Fibroblast of the conjunctiva (primary cell): ENCODE results near the gene EPHA7.

Source experiments
- DNase-seq: peaks from one replicate; pipeline ENCODE4 v3.0.0-alpha.2; 2010; ENCODE audit warnings: low read depth

The EPHA7 gene

DNA sequence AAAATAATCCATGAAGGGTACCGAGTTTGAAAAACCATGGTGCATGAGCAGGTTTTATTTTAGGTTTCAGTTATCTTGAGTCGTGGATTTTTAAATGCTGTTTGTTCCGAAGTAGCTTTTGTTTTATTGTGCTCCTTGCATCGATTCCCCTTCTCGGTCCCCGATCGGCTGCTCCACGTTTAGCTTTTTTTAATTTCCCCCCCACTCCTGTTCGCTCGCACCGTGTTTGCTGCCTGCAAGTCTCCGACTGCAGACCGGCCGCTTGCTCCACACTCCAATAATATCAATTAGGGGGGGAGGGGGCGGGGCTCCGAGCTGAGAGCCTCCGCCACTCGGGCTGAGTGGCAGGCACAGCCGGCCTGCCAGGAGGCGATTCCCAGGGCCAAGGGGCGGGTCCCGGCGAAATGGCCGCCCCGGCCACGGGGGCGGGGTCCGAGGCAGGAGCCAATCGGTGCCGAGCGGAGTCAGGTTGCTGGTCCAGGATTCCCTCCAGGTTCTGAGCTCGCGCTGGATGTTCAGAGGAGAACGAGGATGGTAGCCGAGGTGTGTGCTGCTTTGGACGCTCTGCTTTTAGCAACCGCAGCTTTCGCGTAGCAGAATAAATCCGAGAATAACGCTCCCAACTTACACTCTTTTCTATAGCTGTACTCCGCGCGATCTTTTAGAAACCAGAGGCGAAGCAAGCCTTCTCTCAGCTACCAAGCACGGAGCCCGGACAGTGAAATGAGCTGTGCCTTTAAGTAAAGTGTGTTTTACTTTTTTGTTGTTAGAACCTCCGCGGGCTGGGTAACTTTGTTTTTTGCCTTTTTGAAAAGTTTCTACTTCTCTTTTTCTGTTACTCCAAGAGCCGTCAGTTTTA is at the start of gene EPHA7:
EPHA7 (minus strand) TSS at position 256 of the 859 bp plus-strand sequence; CDS start at position 38, 218 bp downstream.
- DNase-seq: peak; percentile 84

DNA sequence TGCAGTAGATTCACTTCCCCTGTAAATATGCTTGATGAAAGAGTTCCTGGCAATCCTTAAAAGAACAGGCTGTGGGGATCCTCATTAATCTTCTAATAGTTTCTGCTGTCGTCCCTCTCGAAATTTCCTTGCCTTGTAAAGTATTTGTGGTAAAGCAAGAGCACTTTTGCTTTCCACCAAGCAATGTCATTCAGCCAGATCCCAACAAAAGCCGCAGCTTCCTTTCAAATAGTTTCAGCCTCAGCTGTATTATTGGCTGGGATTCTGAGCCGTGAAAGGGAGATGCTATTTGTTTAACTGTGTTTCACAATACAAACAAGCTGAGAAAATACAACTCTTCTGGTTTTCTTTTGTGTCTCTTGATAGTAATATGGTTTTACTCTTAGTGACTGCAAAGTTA is 48.9 kb upstream of the EPHA7 start:
- DNase-seq: no peak

DNA sequence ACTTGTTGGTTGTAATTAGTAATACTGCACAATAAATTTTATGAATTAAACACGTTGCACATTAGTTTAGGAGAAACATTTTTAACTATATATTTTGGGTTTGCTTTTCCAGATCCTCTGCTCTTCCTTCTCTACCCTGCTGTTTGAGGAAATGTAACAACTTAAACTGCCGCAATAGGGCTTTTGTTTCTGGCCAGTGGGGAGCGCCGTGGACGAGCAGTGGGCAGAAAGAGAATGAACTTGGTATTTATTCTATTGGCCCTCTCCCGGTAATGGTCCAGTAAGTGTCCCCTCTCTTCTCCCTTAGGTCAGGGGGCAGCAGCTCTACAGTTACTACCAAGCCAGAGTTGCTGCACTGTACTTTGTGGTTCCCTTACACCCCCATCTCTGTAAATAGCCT is 35.2 kb upstream of the EPHA7 start:
- no peak for DNase-seq

DNA sequence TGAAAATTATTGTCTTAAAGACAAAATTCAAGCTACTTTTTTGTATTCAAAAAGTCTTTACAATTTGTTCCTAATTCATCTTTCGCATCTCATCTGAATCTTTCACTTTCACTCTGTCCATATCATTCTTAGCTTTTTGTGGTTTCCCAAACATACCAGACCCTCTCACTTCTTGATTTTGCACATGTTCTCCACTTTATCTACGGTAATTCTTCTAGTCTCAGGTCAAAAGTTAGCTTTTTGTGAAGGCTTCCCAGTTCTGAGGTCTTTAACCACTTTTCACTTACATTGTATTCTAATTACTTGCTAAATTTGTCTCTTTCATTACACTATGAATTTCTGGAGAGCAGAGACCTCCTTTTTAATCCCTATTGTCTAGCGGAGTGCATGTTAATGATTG is 34.6 kb upstream of the EPHA7 start:
- no peak for DNase-seq

DNA sequence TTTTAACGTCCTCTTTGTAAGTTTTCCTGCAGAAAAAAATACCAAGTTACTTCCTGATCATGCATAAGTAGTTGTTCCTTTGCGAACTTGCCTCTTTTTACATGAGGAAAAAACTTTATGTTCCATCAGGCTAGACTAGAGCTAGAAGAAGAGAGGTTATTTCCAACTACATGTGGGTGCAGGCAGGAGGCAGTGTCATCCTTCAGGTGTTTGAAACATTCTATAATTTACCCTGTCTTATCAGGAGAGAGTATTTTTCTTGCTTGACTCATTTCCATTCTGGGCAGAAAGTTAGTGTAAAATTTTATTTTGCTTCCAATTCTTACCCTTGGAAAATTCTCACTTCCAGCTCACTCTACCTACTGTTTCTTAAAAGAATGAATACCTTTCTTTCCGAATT is 28.5 kb upstream of the EPHA7 start:
- no peak for DNase-seq

DNA sequence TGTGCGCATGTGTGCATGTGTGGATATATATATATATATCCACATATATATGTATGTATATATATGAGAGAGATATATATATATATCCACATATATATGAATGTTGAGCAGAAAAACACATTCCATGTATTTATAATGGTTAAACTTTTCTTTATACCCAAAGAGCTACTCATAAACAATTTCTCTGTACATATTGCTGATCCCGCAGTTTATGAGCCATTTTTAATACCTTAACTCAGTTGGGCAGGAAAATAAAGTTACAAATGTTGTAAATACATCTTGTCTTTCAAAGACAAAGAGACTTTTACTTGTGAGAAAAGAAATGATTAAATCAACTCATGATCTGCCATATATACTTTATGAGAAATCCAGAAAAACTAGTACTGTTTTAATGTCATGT is 18.1 kb upstream of the EPHA7 start:
- no peak for DNase-seq

DNA sequence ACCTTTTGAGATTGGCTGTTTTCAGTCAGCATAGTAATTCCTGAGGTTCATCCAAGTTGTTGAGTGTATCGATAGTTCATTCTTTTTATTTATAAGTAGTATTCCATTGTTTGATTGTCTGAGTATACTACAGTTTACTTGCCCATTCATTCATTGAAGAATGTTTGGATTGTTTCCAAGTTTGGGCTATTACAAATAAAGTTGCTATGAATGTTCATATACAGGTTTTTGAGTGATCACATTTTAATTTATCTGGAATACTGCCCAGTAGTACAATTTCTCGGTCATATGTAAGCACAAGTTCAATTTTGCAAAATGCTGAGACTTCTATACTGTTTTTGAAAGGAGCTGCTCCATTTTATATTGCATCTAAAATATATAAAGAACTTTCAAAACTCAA is 14.2 kb upstream of the EPHA7 start:
- DNase-seq: no peak

- DNase-seq: no peak
These were observed 5.1 kb upstream of the EPHA7 start for GRCh38 chr6:93424303-93425064.

DNA sequence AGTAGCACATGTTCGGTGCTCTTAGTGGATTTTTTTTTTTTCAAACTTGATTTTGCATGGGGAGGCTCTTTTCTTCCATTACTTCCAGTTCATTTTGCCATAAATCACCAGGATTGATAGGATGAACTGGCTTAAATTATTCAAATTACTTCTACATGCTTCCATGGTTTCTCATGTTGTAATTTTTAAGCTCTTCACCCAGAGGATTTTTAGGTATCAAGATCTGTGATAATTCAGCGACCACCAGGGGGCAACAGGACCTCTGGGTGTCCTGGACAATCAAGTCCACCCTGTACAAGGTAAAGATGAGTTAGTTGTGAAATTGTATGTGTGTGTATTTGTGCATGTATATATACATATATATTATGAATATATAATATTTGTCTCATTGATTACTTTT is 4.2 kb upstream of the EPHA7 start:
- no peak for DNase-seq

- no peak for DNase-seq
These were observed 920 bp upstream of the EPHA7 start for GRCh38 chr6:93420163-93420795.

DNA sequence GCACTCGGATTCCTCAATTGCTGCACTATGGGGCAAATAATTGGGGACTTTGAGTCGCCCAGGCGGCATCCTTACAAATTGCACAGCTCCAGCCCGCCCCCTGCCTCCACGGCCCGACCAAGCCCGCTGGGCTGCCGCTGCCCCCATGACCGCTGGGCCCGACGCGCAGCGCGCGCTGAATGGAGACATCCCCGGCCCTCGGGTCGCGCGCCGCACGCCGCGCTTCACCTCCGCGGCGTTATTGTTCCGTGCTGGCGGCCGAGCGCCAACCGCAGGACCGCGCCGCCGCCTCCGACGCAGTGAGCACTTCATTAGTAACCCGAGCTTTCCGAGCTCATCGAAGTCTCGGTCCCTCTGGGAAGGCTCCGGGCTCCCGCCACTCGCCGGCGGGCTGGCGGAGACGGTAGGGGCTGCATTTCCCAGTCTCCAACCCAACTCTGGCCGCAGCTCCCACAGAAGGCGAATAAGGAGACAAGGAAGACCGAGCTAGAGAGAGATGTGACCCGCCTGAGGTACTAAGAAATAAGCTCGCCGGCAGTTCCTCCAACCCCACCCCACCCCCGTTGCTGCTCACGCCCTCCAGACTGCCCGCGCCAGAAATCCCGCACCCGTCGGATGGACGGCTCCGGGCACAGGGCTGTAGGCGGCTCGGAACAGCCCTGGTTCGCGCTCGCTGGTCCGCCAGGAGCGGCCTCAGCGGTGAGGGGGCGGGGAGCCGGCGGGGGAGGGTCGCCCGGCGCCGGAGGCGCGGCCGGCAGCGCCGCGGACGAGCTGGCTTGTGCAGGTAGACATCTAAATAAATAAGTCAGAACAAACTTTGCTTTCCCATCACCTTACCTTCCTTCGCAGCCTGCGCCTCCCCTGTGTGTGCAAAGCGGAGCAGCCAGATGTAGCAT is 703 bp downstream of the EPHA7 start:
- DNase-seq: no peak

DNA sequence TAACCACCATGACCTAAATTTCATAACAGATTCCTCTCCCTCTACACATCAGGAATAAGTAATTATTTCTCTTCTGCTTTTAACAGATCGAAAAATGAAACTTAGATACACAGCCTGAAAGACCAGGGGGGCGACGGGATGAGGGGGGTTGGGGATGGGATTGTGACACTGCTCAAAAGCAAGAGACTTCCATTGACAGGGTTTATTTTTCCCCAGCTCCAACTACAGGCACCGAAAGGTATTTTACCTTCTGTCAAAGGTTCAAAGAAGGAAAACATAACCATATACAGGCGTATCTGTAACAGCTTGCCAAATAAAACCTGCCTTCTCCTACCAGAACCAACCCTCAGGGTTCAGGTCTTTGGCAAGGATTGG is 1.3 kb downstream of the EPHA7 start:
- DNase-seq: no peak

GRCh38 chr6:93417421-93418013 is 1.8 kb downstream of the EPHA7 start:
- no peak for DNase-seq

DNA sequence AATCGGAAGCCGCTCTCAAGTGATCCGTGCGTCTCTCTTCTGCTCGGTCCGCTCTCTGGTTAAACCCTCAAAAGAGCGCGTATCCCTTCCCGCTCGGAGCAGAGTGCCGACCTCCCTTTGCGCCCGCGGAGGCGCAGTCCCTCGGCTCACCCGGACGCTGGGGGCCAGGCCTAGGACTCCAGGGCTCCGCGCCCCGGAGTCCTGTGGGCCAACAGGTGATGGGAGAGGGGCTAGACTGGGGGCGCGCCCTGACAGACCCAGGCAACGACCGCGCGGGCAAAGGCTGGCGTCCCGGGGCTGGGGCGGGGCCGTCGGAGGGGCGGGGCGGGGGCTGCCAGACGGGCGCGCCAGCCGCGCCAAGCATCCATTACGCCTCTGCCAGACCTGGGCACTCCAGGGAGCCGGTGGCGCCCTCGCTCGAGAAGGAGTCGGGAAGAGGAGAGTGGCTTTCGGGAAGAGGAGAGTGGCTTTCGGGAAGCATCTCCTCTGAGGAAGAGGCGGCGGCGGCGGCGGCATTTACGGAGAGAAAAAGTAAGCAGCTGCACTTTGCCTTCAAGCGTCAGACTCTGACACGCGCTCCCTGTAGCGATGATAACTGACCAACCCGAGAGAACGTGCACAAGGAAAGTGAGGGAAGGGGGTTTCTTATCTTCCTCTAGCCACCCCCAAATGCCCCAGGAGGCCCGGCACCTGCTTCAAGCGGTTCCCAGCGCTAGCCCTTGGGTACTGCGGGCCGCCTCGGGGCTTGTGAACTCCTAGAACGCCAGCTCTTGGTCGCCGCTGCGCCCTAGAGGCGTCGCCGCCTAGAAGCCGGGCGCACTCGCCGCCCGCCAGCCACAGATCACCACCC is 2.6 kb downstream of the EPHA7 start:
- no peak for DNase-seq

- no peak for DNase-seq
These were observed 6.2 kb downstream of the EPHA7 start for GRCh38 chr6:93413190-93413589.

DNA sequence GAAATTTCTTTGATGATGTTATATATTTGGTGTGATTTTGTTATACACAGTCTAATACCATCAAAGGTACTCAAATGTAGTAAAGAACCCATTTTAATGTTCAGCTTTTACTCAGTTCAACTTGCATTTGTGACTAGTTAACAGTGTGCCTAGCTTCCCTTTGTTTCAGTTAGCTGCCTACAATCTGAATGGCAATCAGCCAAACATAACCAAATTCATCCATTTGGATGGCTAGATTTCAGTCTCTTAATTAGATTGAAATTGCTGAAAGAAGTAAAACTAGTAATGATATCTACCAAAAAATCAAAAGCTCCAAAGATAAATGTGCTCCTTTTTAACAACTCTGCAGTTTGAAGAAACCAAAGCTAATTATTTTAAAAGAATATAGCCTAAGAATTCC is 6.9 kb downstream of the EPHA7 start:
- DNase-seq: no peak

GRCh38 chr6:93407186-93407585 is 12.2 kb downstream of the EPHA7 start:
- peak; percentile 46 for DNase-seq

GRCh38 chr6:93403390-93403789 is 16.0 kb downstream of the EPHA7 start:
- DNase-seq: no peak

- no peak for DNase-seq
These were observed 20.6 kb downstream of the EPHA7 start for GRCh38 chr6:93398723-93399122.

DNA sequence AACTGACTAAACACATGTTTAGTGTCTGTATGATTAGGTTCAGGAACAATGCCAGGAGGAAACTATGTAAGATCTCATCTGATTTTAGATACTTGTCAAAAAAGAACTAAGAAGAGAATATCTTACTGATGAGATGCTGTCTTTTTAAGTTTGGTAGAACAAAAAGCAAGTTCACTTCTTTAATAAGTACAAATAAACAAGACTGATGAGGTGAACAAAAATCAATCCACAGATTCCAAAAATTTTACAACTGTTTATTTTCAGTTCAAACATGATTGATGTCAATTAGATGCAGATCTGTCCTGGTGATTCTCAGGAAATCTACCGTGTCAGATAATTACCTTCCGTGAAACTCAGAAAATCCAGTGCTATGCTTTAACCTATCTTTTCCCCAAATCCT is 24.9 kb downstream of the EPHA7 start:
- no peak for DNase-seq
